ENCODE results near the gene DECR2. TPM values are rescaled to one million over a fixed set of nuclear protein-coding genes. Genes with fewer than 3 reads are reported as not detected.
A peak's percentile ranks its signal among the peaks of the same experiment; 100 is the strongest.

The DECR2 gene
- total and polyA plus RNA-seq, 11 donors, result 6.9 to 20.6 (median 12.2) TPM

DNA sequence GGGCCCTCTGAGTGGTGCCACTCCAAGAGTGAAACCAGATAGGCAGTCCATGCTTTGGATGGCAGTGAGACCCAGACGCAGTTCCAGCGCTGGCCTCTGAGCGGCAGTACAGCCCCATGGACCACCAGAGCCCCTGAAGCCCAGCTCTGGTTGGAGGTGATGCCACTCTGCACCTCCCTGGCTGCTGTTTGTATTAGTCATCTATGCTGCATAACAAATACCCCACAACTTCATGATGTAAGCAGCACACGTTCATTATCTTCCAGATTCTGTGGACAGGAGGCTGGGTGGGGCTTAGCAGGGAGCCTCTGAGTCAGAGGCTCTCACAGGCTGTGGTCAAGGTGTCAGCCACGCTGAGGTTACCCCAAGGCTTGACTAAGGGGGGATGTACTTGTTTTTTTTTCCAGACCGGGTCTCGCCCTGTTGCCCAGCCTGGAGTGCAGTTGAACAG is 9.8 kb upstream of the DECR2 start:
- Histone ChIP-seq H3K4me1 (peaks cover 0 to 22% (median 9%) of the 10 kb centered on the region in 12 donors), H3K4me3 (no peak overlapping the region), H3K27me3 (no peaks in the 10 kb centered on the region), H3K36me3 (no peaks in the 10 kb centered on the region), H3K9me3 (no peaks in the 10 kb centered on the region), H3K27ac (no peak overlapping the region)
- DNase-seq (peak in 2 of 5 donors; percentile 32 to 39), ATAC-seq (peak in 3 of 4 donors; percentile 49 to 66 (median 66))
- 70 to 85% (median 74%) methylated on average over 7 of the region's 7 CpGs for WGBS, 4 donors
- intact Hi-C loops (cut with DNase I), result loop anchor here in 3 of 10 donors (10.0 kb wide), 2 partner anchors 93 to 273 kb away; partner anchors contain the start of gene RHOT2 (in 2 of the 3)
- TF ChIP-seq POLR2A (IDR thresholded peaks at IDR 0.05), result no peak
- TF ChIP-seq, protein P1, sequence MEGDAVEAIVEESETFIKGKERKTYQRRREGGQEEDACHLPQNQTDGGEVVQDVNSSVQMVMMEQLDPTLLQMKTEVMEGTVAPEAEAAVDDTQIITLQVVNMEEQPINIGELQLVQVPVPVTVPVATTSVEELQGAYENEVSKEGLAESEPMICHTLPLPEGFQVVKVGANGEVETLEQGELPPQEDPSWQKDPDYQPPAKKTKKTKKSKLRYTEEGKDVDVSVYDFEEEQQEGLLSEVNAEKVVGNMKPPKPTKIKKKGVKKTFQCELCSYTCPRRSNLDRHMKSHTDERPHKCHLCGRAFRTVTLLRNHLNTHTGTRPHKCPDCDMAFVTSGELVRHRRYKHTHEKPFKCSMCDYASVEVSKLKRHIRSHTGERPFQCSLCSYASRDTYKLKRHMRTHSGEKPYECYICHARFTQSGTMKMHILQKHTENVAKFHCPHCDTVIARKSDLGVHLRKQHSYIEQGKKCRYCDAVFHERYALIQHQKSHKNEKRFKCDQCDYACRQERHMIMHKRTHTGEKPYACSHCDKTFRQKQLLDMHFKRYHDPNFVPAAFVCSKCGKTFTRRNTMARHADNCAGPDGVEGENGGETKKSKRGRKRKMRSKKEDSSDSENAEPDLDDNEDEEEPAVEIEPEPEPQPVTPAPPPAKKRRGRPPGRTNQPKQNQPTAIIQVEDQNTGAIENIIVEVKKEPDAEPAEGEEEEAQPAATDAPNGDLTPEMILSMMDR (IDR thresholded peaks at IDR 0.05), result peak; percentile 47 to 67 (median 62)

DNA sequence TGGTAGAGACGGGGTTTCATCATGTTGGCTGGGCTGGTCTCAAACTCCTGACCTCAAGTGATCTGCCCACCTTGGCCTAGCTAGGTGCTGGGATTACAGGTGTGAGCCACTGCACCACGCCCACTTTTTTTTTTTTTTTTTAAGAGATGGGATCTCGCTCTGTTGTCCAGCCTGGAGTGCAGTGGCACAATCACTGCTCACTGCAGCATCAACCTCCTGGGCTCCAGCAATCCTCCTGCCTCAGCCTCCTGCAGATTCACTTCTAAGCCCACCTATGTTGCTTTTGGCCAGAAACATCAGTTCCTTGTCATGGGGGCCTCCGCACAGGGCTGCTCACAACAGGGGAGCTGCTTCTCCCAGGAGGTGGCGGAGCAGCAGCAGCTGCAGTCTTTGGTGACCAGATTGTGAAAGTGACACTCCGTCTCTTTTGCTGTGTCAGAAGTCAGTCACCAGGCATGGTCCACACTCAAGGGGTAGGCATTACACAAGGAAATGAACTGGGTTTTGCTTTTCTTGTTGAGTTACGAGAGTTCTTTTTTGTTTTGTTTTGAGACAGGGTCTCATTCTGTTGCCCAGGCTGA is 9.1 kb upstream of the DECR2 start:
- Histone ChIP-seq H3K27ac (no peak overlapping the region), H3K9me3 (no peaks in the 10 kb centered on the region), H3K27me3 (no peaks in the 10 kb centered on the region), H3K36me3 (no peaks in the 10 kb centered on the region), H3K4me1 (peaks cover 0 to 21% (median 9%) of the 10 kb centered on the region in 12 donors), H3K4me3 (no peak overlapping the region)
- DNase-seq (no peak), ATAC-seq (no peak)
- TF ChIP-seq, protein P1 (IDR thresholded peaks at IDR 0.05), result no peak
- TF ChIP-seq POLR2A (IDR thresholded peaks at IDR 0.05), result no peak
- intact Hi-C loops (cut with DNase I), result loop anchor here in 3 of 10 donors (10.0 kb wide), 2 partner anchors 92 to 272 kb away; partner anchors contain the start of gene RHOT2 (in 2 of the 3)
- WGBS, 4 donors, result 86 to 94% (median 89%) methylated on average over 7 of the region's 7 CpGs

DNA sequence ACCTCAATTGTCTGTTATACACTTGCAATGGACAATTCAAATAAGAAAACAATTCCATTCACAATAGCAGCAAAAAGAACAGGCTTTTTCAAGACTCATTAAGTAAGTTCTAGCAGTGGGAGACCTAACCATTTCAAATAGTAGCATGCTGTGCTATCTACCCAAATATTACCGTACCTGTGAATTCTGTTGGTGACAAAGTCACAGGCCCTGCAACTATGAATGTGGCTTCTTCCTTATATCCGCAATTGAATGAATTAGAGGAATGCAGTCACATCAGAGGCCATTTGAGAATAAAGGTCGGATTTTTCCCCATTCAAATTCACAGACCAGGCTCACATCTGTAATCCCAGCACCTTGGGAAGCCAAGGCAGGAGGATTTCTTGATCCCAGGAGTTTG is 5.5 kb upstream of the DECR2 start:
- intact Hi-C loops (cut with DNase I), result loop anchor here in 3 of 10 donors (2.0 to 10.0 kb wide), 3 partner anchors 13 to 269 kb away; partner anchors contain the start of gene RHOT2 (in 2 of the 3)
- peaks cover 0 to 31% (median 15%) of the 10 kb centered on the region in 12 donors for H3K4me1 ChIP-seq
- no peaks in the 10 kb centered on the region for H3K9me3 ChIP-seq
- H3K4me3 ChIP-seq, result peak overlapping the region in 8 of 12 donors; percentile 50 to 92 (median 70)
- no peaks in the 10 kb centered on the region for H3K27me3 ChIP-seq
- TF ChIP-seq, protein P1 (IDR thresholded peaks at IDR 0.05), result no peak
- no peak for TF ChIP-seq POLR2A (IDR thresholded peaks at IDR 0.05)
- 40 to 50% (median 44%) methylated on average over 3 of the region's 3 CpGs for WGBS, 4 donors
- ATAC-seq (no peak), DNase-seq (no peak)
- peak overlapping the region in 9 of 12 donors; percentile 57 to 92 (median 82) for H3K27ac ChIP-seq
- H3K36me3 ChIP-seq, result peaks cover 0 to 5% (median 0%) of the 10 kb centered on the region in 9 donors

DNA sequence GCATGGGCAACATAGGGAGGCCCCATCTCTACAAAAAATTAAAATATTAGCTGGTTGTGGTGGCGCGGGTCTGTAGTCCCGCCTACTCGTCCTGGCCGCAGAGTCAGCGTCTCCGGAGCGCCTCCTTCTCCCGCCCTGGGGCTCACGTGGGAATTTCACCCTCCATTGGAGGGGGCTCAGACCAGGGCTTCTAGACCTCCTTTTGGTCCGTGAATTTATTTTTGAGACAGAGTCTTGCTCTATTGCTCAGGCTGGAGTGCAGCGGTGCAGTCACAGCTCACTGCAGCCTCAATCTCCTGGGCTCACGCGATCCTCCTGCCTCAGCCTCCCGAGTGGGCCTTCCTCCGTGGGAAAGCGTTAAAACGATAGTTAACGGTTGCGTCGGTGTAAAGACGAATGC is 5.1 kb upstream of the DECR2 start:
- peaks cover 0 to 32% (median 15%) of the 10 kb centered on the region in 12 donors for H3K4me1 ChIP-seq
- no peaks in the 10 kb centered on the region for H3K27me3 ChIP-seq
- intact Hi-C loops (cut with DNase I), result loop anchor here in 3 of 10 donors (2.0 to 10.0 kb wide), 3 partner anchors 14 to 268 kb away; partner anchors contain the start of gene RHOT2 (in 2 of the 3)
- peaks cover 0 to 5% (median 0%) of the 10 kb centered on the region in 9 donors for H3K36me3 ChIP-seq
- DNase-seq, result peak in 2 of 5 donors; percentile 54 to 68
- H3K27ac ChIP-seq, result peak overlapping the region; percentile 57 to 92 (median 82)
- H3K9me3 ChIP-seq, result no peaks in the 10 kb centered on the region
- peak overlapping the region in 11 of 12 donors; percentile 19 to 92 (median 69) for H3K4me3 ChIP-seq
- peak in 1 of 4 donors; percentile 14 for ATAC-seq
- WGBS, 4 donors, result 4 to 11% (median 5%) methylated on average over 22 of the region's 22 CpGs
- TF ChIP-seq POLR2A (IDR thresholded peaks at IDR 0.05), result no peak
- TF ChIP-seq, protein P1 (IDR thresholded peaks at IDR 0.05), result peak in 1 of 12 donors; percentile 7
